Testis (tissue), 2 donors: Measurements from ENCODE around the gene MRPL28.

ENCODE experiments used
- CTCF ChIP-seq, 3 experiments: fragments of 450-650 bp in 2 of 3; fragments of 200-600 bp in 1 of 3; sonication (generic) in 1 of 3; IDR thresholded peaks; one replicate each; pipeline ENCODE4 v1.5.1; 2016 to 2019; ENCODE audit warnings: antibody characterized with exemption in 3 of 3, mild to moderate bottlenecking in 2 of 3, moderate library complexity in 1 of 3
- POLR2A ChIP-seq: fragments of 450-650 bp; IDR thresholded peaks from one replicate; pipeline ENCODE4 v1.6.1; 2017; ENCODE audit warnings: antibody characterized with exemption, mild to moderate bottlenecking, moderate library complexity

- TF ChIP-seq CTCF (IDR thresholded peaks at IDR 0.05) = no peak
- no peak for TF ChIP-seq POLR2A
These were observed 10.3 kb upstream of the MRPL28 start for GRCh38 chr16:380762-381011.
